ENCODE data around the gene RFC1.

- TF ChIP-seq YY1 (IDR thresholded peaks at IDR 0.05) (no peak), GABPA (IDR thresholded peaks at IDR 0.05 in 1 of 2, conservative IDR thresholded peaks at IDR 0.05 in 1 of 2) (no peak), RAD21 (IDR thresholded peaks at IDR 0.05) (no peak), MAX (IDR thresholded peaks at IDR 0.05) (no peak), TAF1 (conservative IDR thresholded peaks at IDR 0.05) (no peak), SP1 (IDR thresholded peaks at IDR 0.05) (no peak), FOXA2 (IDR thresholded peaks at IDR 0.05) (no peak)
- TF ChIP-seq, protein P1, sequence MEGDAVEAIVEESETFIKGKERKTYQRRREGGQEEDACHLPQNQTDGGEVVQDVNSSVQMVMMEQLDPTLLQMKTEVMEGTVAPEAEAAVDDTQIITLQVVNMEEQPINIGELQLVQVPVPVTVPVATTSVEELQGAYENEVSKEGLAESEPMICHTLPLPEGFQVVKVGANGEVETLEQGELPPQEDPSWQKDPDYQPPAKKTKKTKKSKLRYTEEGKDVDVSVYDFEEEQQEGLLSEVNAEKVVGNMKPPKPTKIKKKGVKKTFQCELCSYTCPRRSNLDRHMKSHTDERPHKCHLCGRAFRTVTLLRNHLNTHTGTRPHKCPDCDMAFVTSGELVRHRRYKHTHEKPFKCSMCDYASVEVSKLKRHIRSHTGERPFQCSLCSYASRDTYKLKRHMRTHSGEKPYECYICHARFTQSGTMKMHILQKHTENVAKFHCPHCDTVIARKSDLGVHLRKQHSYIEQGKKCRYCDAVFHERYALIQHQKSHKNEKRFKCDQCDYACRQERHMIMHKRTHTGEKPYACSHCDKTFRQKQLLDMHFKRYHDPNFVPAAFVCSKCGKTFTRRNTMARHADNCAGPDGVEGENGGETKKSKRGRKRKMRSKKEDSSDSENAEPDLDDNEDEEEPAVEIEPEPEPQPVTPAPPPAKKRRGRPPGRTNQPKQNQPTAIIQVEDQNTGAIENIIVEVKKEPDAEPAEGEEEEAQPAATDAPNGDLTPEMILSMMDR (IDR thresholded peaks at IDR 0.05; ENCODE audit: low read depth, low read length, missing input control): no peak
- TF ChIP-seq, protein P2, sequence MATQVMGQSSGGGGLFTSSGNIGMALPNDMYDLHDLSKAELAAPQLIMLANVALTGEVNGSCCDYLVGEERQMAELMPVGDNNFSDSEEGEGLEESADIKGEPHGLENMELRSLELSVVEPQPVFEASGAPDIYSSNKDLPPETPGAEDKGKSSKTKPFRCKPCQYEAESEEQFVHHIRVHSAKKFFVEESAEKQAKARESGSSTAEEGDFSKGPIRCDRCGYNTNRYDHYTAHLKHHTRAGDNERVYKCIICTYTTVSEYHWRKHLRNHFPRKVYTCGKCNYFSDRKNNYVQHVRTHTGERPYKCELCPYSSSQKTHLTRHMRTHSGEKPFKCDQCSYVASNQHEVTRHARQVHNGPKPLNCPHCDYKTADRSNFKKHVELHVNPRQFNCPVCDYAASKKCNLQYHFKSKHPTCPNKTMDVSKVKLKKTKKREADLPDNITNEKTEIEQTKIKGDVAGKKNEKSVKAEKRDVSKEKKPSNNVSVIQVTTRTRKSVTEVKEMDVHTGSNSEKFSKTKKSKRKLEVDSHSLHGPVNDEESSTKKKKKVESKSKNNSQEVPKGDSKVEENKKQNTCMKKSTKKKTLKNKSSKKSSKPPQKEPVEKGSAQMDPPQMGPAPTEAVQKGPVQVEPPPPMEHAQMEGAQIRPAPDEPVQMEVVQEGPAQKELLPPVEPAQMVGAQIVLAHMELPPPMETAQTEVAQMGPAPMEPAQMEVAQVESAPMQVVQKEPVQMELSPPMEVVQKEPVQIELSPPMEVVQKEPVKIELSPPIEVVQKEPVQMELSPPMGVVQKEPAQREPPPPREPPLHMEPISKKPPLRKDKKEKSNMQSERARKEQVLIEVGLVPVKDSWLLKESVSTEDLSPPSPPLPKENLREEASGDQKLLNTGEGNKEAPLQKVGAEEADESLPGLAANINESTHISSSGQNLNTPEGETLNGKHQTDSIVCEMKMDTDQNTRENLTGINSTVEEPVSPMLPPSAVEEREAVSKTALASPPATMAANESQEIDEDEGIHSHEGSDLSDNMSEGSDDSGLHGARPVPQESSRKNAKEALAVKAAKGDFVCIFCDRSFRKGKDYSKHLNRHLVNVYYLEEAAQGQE (IDR thresholded peaks at IDR 0.05): no peak
Measured at GRCh38 chr4:39255871-39256270, 110.3 kb downstream of the RFC1 start.

Data from liver (tissue), 3 donors.